Measurements from ENCODE around the gene CHAT.

Gene CHAT

DNA sequence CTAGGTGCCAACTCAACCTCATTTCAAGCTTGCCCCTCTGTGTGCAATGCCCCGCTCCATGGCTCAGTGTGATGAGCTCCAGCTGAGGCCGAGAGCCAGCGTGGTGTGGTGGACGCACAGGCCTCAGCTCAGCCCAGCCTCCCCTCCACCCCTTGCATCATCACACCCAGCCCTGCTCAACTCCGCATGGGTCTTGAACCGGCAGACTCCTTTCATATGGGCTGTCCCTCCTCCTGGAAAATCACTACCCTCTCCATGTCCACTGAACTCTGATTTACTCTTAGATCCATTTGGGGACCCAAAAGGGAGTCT lies 20.3 kb upstream of the CHAT start:
- peaks cover 5% of the 10 kb centered on the region for H3K9me3 Mint-ChIP-seq
- H3K27me3 Mint-ChIP-seq = peaks cover 40% of the 10 kb centered on the region
- no peaks in the 10 kb centered on the region for H3K36me3 Mint-ChIP-seq (ENCODE audit: low read depth)
- H3K4me3 Mint-ChIP-seq = no peak overlapping the region
- H3K27ac Mint-ChIP-seq = no peak overlapping the region
- no peak for DNase-seq
- H3K4me1 Mint-ChIP-seq (ENCODE audit: low read depth) = peaks cover 1% of the 10 kb centered on the region

- peaks cover 1% of the 10 kb centered on the region for H3K4me1 Mint-ChIP-seq (ENCODE audit: low read depth)
- H3K27me3 Mint-ChIP-seq = peaks cover 40% of the 10 kb centered on the region
- peaks cover 5% of the 10 kb centered on the region for H3K9me3 Mint-ChIP-seq
- H3K27ac Mint-ChIP-seq = no peak overlapping the region
- no peaks in the 10 kb centered on the region for H3K36me3 Mint-ChIP-seq (ENCODE audit: low read depth)
- H3K4me3 Mint-ChIP-seq = no peak overlapping the region
- no peak for DNase-seq
Measured at GRCh38 chr10:49593998-49594397, 19.8 kb upstream of the CHAT start.

DNA sequence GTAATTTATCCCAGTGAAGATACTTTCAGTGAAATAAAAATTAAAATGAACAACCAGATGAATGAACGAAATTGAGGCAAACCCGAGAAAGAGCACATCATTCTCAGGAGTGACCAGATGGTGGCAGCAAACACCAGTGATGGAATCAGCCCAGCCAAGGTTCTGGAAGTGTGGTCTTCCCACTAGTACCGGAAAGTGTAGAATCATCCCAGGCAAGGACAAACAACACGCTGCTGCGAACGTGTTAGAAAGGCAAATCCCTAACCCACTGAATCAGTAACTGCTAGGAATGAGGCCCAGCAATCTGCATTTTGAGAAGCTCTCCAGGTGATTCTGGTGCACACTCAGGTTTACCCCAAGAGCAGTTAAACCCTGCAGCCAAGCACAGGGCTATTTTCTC lies 19.2 kb upstream of the CHAT start:
- no peak overlapping the region for H3K27ac Mint-ChIP-seq
- DNase-seq = no peak
- H3K4me3 Mint-ChIP-seq = no peak overlapping the region
- H3K27me3 Mint-ChIP-seq = peaks cover 38% of the 10 kb centered on the region
- H3K9me3 Mint-ChIP-seq = peaks cover under 1% of the 10 kb centered on the region
- peaks cover 1% of the 10 kb centered on the region for H3K4me1 Mint-ChIP-seq (ENCODE audit: low read depth)
- no peaks in the 10 kb centered on the region for H3K36me3 Mint-ChIP-seq (ENCODE audit: low read depth)

DNA sequence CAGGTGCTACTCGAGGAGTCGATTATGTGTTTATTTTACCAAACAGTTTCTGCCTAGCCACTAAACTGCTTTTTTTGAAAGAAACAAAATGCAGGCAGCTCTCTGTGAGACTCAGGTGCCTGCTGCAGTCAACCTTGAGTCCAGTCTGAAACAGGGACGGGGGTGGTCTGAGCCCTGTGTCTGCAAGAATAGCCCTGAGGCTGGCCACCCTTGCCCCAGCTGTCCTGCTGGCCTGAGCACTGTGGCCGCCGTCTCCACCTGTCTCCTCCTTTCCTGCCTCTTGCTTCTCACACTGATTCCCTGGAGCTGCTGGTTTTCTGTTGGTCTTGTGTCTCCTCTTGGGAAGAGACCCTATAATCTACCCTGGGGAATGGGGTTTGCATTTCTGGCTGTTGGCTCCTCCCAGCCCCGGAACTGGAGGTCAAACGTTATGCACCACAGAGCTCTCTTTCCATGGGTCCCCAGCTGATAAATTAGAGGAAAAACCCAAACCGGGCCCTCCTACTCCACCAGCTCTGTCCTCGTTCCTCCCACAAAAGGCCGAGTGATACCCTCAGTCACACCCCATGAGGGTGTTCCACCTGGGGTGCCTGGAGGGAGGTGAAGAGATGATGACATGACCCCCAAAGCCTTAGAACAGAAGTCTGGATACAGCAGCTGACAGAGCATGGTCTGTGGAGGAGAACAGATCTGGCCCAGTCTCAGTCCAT lies 18.7 kb upstream of the CHAT start:
- peaks cover 35% of the 10 kb centered on the region for H3K27me3 Mint-ChIP-seq

DNA sequence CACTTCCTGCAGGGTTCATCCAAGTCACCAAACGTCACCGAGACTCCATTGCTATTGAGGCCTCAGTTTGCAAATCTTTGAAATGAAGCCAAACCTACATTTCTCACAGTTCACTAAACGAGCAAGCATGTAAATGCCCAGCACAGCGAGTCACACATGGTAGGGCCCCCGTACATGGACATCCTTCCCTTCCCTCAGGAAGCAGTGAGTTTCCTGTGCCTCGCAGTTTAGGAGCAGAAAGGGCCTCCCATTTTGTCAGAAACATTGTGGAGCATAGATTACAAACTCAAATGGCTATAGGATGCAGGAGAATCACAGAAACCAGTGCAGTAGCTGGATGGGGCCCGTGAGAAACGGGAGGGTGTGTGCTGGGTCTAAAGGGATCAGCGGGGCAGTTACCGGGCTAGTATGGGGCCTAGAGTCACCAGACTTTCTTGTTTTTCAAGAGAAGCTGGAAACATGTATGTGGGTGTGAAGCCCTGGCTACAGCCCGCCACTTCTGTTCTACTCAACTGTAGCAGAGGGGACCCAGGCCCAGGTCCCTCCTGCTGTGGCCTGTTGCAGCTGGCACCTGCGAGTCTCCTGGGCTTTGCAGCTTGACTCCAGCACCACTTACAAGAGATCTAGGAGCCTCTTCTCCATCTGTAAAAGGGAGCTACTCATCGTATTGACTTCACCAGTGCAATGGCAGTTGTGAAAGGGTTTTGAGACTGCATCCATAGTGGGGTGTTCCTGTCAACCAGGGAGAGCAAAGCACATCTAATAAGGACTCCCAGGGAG lies 17.9 kb upstream of the CHAT start:
- no peaks in the 10 kb centered on the region for H3K36me3 Mint-ChIP-seq (ENCODE audit: low read depth)
- H3K27me3 Mint-ChIP-seq = peaks cover 39% of the 10 kb centered on the region
- no peaks in the 10 kb centered on the region for H3K9me3 Mint-ChIP-seq
- H3K4me1 Mint-ChIP-seq (ENCODE audit: low read depth) = peaks cover 1% of the 10 kb centered on the region
- DNase-seq = no peak
- no peak overlapping the region for H3K27ac Mint-ChIP-seq
- H3K4me3 Mint-ChIP-seq = no peak overlapping the region

More for the DNA sequence above, 18.7 kb upstream of the CHAT start:
- Mint-ChIP-seq H3K9me3 (no peaks in the 10 kb centered on the region), H3K36me3 (ENCODE audit: low read depth) (no peaks in the 10 kb centered on the region), H3K27ac (no peak overlapping the region), H3K4me3 (no peak overlapping the region), H3K4me1 (ENCODE audit: low read depth) (peaks cover 1% of the 10 kb centered on the region)
- no peak for DNase-seq

- H3K36me3 Mint-ChIP-seq (ENCODE audit: low read depth) = no peaks in the 10 kb centered on the region
- DNase-seq = no peak
- no peaks in the 10 kb centered on the region for H3K9me3 Mint-ChIP-seq
- H3K4me1 Mint-ChIP-seq (ENCODE audit: low read depth) = peaks cover 1% of the 10 kb centered on the region
- peaks cover 39% of the 10 kb centered on the region for H3K27me3 Mint-ChIP-seq
- H3K27ac Mint-ChIP-seq = no peak overlapping the region
- no peak overlapping the region for H3K4me3 Mint-ChIP-seq
Measured at GRCh38 chr10:49596493-49596809, 17.4 kb upstream of the CHAT start.

DNA sequence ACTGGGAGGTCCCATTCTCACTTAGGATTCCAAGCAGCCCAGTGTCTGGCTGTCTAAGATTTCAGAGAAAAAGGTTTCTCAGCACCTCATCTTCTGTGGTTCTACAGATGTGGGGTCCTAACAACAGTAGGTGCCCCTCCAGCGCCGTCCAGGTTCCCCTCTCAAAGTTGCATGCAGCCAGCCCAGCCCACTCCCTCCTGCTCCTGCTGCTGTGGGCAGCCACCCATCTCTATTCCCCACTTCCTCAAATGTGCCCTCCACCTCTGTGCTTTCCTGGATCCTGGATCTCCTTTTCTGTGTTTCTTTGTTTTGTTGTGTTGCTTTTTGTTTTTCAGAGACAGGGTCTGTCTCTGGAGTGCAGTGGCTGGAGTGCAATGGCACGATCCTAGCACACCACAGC lies 17.0 kb upstream of the CHAT start:
- no peak for DNase-seq
- H3K9me3 Mint-ChIP-seq = no peaks in the 10 kb centered on the region
- no peak overlapping the region for H3K27ac Mint-ChIP-seq
- H3K4me1 Mint-ChIP-seq (ENCODE audit: low read depth) = peaks cover 1% of the 10 kb centered on the region
- H3K36me3 Mint-ChIP-seq (ENCODE audit: low read depth) = no peaks in the 10 kb centered on the region
- H3K4me3 Mint-ChIP-seq = no peak overlapping the region
- peaks cover 39% of the 10 kb centered on the region for H3K27me3 Mint-ChIP-seq

DNA sequence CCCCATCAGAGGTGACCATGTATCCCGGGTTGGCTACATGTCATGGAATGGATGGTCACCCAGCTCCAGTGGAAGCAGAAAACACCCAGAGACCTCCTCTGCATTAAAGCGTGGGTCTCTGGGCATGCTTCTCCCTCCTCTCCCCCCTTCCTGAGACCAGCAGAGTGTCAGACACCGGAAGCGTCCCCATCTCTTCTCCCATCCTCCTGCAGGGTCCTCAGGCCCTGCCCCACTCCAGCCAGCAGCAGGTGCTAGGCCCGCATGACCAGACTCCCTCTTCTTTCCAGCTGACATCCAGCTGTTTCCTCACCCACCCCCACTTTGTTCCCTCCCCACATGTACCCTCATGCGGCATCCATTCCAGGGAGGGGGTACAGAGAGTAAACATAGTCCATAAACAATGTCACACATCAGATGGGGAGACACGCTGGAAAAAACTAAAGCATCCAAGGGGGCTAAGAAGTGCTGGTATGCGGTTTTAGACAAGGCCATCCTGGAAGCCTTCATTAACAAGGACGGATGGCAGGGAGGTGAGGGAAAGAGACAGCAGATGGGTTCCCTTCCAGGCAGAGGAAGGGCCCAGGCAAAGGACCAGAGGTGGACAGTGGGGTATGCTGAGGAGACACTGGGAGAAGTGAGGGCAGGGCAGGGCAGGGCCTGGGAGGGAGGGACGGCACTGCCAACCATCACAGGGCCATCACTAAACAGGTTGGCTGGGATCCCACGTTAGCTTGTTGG lies 16.2 kb upstream of the CHAT start:
- H3K9me3 Mint-ChIP-seq = no peaks in the 10 kb centered on the region
- H3K4me3 Mint-ChIP-seq = no peak overlapping the region
- no peak for DNase-seq
- H3K36me3 Mint-ChIP-seq (ENCODE audit: low read depth) = no peaks in the 10 kb centered on the region
- H3K27me3 Mint-ChIP-seq = peaks cover 42% of the 10 kb centered on the region
- H3K27ac Mint-ChIP-seq = no peak overlapping the region
- H3K4me1 Mint-ChIP-seq (ENCODE audit: low read depth) = peaks cover 1% of the 10 kb centered on the region

- Mint-ChIP-seq H3K27me3 (peaks cover 42% of the 10 kb centered on the region), H3K9me3 (no peaks in the 10 kb centered on the region), H3K4me3 (no peak overlapping the region), H3K27ac (no peak overlapping the region), H3K36me3 (ENCODE audit: low read depth) (no peaks in the 10 kb centered on the region), H3K4me1 (ENCODE audit: low read depth) (no peaks in the 10 kb centered on the region)
- no peak for DNase-seq
Measured at GRCh38 chr10:49598164-49598856, 15.5 kb upstream of the CHAT start.

GRCh38 chr10:49598986-49599385 lies 14.9 kb upstream of the CHAT start:
- H3K4me1 Mint-ChIP-seq (ENCODE audit: low read depth) = no peaks in the 10 kb centered on the region
- peaks cover 42% of the 10 kb centered on the region for H3K27me3 Mint-ChIP-seq
- no peak overlapping the region for H3K27ac Mint-ChIP-seq
- H3K36me3 Mint-ChIP-seq (ENCODE audit: low read depth) = no peaks in the 10 kb centered on the region
- H3K9me3 Mint-ChIP-seq = no peaks in the 10 kb centered on the region
- no peak for DNase-seq
- H3K4me3 Mint-ChIP-seq = no peak overlapping the region

GRCh38 chr10:49599546-49599945 lies 14.3 kb upstream of the CHAT start:
- no peaks in the 10 kb centered on the region for H3K4me1 Mint-ChIP-seq (ENCODE audit: low read depth)
- H3K27ac Mint-ChIP-seq = no peak overlapping the region
- peaks cover 45% of the 10 kb centered on the region for H3K27me3 Mint-ChIP-seq
- H3K36me3 Mint-ChIP-seq (ENCODE audit: low read depth) = no peaks in the 10 kb centered on the region
- H3K9me3 Mint-ChIP-seq = no peaks in the 10 kb centered on the region
- no peak overlapping the region for H3K4me3 Mint-ChIP-seq
- DNase-seq = no peak

DNA sequence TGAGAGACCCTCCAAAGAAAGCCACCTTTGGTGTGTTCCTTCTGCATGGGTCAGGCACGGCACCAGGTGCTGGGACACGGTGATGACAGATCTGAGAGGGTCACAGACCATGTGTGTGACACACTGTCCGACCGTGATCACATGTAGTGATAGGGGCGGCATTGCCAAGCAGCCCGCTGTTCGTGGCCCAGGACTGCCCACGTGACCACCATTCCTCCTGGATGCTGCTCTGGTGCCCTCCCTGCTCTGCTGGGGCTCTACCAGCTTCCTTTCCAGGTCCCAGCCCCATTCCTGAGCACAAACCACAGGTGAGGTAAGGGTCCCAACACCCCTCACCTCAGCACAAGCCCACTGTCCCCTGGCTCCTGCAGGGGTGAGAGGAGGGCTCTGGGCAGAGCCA lies 13.8 kb upstream of the CHAT start:
- no peaks in the 10 kb centered on the region for H3K9me3 Mint-ChIP-seq
- no peak for DNase-seq
- H3K27ac Mint-ChIP-seq = no peak overlapping the region
- no peaks in the 10 kb centered on the region for H3K4me1 Mint-ChIP-seq (ENCODE audit: low read depth)
- H3K36me3 Mint-ChIP-seq (ENCODE audit: low read depth) = no peaks in the 10 kb centered on the region
- H3K4me3 Mint-ChIP-seq = no peak overlapping the region
- peaks cover 48% of the 10 kb centered on the region for H3K27me3 Mint-ChIP-seq

DNA sequence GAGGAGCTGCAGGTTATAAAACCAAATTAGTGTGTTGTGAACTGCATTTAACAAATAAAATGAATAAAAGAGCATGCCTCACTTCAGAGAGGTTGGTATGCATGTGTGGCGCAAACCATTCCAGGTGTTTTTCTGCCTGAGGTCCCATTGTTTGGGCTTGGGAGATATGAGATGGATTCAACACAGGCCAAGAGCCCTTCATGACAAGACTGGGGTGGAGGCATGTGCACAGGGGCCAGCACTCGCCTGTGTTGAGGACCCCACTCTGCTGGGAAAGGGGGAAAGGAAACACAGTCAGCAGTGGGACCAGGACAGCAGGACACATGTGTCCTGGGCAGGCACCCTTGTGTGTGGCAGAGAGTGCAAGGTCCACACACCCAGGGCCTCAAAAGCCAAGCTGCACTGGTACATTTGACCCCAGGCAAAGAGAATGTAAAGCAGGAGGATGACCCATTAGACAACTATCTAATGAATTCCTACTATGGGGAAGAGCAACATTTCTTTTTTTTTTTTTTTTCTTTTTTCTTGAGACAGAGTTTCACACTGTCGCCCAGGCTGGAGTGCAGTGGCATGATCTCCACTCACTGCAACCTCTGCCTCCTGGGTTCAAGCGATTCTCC lies 12.9 kb upstream of the CHAT start:
- H3K36me3 Mint-ChIP-seq (ENCODE audit: low read depth) = no peaks in the 10 kb centered on the region
- no peak overlapping the region for H3K27ac Mint-ChIP-seq
- H3K4me1 Mint-ChIP-seq (ENCODE audit: low read depth) = no peaks in the 10 kb centered on the region
- DNase-seq = no peak
- no peaks in the 10 kb centered on the region for H3K9me3 Mint-ChIP-seq
- no peak overlapping the region for H3K4me3 Mint-ChIP-seq
- peaks cover 55% of the 10 kb centered on the region for H3K27me3 Mint-ChIP-seq

DNA sequence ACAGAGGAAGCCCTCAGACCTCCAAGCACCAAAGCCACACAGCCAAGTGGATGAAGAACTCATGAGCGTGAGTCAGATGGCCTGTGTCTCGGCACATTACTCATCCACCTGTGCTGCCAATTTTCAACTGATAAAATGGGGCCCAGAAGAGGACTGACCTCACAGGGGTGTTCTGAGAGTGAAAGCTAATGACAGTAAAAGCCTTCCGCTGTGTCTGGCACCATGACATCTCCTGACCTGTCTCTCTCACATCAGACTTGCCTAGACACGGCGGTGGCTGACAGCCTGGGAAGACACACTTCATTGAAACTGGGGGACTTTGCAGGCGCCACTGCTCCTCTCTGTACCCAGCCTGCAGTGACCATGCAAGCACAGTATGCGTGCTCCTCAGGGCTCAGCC lies 12.0 kb upstream of the CHAT start:
- Mint-ChIP-seq H3K27me3 (peaks cover 64% of the 10 kb centered on the region), H3K4me1 (ENCODE audit: low read depth) (peaks cover 1% of the 10 kb centered on the region), H3K9me3 (no peaks in the 10 kb centered on the region), H3K4me3 (no peak overlapping the region), H3K27ac (no peak overlapping the region), H3K36me3 (ENCODE audit: low read depth) (no peaks in the 10 kb centered on the region)
- no peak for DNase-seq

Measured in activated T-cell treated with anti-CD3 and anti-CD28 coated beads, Interleukin-2, amount 50 U/mL, for 24 hours (primary cell).